IMR-90 (cell line): Measurements from ENCODE around the gene CMTM8.

Source experiments
- RFX5 ChIP-seq: IDR thresholded peaks from 2 replicates; pipeline ENCODE4 v1.8.0; 2012; ENCODE audit warnings: low read depth, mild to moderate bottlenecking, low read length, moderate library complexity
- TF ChIP-seq, protein P1 (sequence below): conservative IDR thresholded peaks from 2 replicates; pipeline ENCODE4 v1.5.1; 2012; ENCODE audit warnings: mild to moderate bottlenecking, low read depth, low read length, improper control_type of control experiment

DNA sequence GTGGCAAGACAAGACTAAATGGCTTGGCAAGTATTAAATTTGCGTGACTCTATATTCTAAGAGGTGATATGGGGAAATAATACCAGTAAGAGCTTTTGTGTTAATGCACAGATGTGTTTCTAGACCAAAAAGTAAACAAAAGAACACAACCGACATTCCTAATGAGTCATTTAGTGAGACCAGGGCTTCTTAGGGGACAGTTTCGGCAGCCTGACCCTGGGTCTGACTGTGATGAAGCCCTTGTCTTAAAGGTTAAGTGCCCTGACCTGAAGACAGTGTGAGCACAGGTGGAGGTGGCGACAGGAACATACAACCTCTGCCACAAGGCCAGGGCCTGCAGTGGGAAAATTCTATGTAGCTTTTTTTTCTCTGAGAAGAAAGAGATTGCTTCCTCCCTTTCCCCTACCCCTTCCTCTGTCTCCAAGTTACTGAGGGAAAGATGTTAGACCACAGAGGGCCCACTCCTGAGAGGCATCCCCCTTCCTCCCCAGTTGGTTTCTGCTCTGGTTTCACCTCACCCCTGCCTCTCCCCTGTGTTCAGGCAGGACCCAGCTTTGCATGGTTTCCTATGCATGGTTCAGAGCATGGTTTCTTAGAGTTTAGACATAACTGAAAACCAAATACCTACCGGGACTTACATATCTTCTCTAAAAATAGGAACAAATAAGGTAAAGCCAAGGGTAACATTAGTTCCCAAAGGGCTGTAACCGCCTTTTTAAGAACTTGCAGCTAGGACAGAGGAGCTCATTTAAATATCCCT, 128.3 kb downstream of the CMTM8 start:
- TF ChIP-seq, protein P1, sequence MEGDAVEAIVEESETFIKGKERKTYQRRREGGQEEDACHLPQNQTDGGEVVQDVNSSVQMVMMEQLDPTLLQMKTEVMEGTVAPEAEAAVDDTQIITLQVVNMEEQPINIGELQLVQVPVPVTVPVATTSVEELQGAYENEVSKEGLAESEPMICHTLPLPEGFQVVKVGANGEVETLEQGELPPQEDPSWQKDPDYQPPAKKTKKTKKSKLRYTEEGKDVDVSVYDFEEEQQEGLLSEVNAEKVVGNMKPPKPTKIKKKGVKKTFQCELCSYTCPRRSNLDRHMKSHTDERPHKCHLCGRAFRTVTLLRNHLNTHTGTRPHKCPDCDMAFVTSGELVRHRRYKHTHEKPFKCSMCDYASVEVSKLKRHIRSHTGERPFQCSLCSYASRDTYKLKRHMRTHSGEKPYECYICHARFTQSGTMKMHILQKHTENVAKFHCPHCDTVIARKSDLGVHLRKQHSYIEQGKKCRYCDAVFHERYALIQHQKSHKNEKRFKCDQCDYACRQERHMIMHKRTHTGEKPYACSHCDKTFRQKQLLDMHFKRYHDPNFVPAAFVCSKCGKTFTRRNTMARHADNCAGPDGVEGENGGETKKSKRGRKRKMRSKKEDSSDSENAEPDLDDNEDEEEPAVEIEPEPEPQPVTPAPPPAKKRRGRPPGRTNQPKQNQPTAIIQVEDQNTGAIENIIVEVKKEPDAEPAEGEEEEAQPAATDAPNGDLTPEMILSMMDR: no peak
- TF ChIP-seq RFX5: no peak
